RWPE1 (cell line): ENCODE results near the gene TIAM2.

Experiments
- CTCF ChIA-PET: fragments of 350-600 bp; sonication (Branson Sonifier 250); formaldehyde crosslinking; extraction: SDS; loops from one replicate; lab custom pipeline; 2021; lab: Yijun Ruan, JAX
- POLR2A ChIA-PET: fragments of 400-600 bp; formaldehyde crosslinking; extraction: SDS; loops from one replicate; lab custom pipeline; 2020; ENCODE audit warnings: antibody characterized with exemption; ENCODE audit not compliant: low non-redundant PET; lab: Yijun Ruan, JAX
- DNase-seq: peaks from one replicate; pipeline ENCODE4 v3.0.0; 2012; ENCODE audit warnings: low spot score
- H3K27ac ChIP-seq: fragments of 450-650 bp; 2 replicates; pipeline ENCODE4 v1.5.1; 2017
- TF ChIP-seq, protein P1 (sequence below): fragments of 450-650 bp; conservative IDR thresholded peaks from 2 replicates; pipeline ENCODE4 v1.5.1; 2017; ENCODE audit warnings: low read depth, mild to moderate bottlenecking

The TIAM2 gene

DNA sequence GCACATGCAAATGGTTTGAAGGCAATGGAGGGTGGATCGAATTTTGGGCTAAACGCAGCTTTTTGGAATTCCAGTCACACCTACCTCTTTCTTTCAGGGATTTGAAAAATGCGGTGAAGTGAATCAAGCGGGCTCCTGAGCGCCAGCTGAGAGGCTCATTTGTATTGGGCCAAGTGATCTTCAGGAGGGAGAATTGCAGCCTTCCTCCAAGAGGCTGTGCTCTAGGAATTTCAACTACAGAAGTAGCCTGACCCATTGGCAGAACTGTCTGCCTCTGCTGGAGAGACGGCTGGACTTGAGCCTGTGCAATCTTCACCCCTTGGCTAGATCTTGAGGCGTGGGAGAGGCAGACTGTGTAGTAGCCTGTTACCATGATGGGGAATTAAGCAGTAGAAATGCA, 5.7 kb upstream of the TIAM2 start:
- TF ChIP-seq, protein P1, sequence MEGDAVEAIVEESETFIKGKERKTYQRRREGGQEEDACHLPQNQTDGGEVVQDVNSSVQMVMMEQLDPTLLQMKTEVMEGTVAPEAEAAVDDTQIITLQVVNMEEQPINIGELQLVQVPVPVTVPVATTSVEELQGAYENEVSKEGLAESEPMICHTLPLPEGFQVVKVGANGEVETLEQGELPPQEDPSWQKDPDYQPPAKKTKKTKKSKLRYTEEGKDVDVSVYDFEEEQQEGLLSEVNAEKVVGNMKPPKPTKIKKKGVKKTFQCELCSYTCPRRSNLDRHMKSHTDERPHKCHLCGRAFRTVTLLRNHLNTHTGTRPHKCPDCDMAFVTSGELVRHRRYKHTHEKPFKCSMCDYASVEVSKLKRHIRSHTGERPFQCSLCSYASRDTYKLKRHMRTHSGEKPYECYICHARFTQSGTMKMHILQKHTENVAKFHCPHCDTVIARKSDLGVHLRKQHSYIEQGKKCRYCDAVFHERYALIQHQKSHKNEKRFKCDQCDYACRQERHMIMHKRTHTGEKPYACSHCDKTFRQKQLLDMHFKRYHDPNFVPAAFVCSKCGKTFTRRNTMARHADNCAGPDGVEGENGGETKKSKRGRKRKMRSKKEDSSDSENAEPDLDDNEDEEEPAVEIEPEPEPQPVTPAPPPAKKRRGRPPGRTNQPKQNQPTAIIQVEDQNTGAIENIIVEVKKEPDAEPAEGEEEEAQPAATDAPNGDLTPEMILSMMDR = no peak
- ChIA-PET CTCF (no interaction called here), POLR2A (no interaction called here)
- no peak overlapping the region for H3K27ac ChIP-seq
- DNase-seq = no peak

DNA sequence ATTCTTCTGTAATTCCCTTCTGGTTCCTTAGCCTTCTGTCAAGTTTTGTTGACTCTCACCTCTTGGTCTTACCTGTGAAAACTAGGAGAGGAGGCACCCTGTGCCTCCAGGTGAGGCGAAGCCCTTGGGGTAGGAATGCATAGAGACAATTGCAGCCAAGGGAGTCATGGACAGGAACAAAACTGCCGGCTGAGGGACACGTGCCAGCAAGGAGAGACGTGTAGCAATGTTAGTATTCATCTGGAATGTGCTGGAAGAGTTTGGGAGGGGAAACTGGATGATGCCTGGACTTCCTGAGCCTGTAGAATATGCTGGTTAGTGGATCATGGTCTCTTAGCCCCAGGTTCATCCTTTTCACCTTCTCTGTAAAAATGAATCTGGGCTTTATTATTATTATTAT, 3.9 kb upstream of the TIAM2 start:
- H3K27ac ChIP-seq = no peak overlapping the region
- ChIA-PET CTCF (no interaction called here), POLR2A (no interaction called here)
- TF ChIP-seq, protein P1 = no peak
- peak; percentile 47 for DNase-seq

DNA sequence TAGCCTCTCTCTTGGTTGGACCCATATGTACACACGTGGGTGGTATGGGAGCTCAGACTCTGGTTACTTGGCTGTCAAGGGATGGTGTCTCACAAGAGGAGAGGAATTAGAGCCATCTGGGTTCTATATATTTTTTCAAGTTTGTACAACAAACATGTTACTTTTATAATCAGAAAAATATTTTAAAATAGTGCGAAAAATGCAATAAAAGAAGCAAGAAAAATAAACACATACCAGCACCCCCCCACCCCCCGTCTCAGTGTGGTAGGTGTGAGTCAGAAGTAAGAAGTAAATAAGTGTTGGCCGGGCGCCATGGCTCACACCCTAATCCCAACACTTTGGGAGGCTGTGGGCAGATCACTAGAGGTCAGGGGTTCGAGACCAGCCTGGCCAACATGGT, 2.1 kb upstream of the TIAM2 start:
- ChIA-PET CTCF (no interaction called here), POLR2A (no interaction called here)
- no peak overlapping the region for H3K27ac ChIP-seq
- DNase-seq = peak; percentile 21
- TF ChIP-seq, protein P1 = no peak

DNA sequence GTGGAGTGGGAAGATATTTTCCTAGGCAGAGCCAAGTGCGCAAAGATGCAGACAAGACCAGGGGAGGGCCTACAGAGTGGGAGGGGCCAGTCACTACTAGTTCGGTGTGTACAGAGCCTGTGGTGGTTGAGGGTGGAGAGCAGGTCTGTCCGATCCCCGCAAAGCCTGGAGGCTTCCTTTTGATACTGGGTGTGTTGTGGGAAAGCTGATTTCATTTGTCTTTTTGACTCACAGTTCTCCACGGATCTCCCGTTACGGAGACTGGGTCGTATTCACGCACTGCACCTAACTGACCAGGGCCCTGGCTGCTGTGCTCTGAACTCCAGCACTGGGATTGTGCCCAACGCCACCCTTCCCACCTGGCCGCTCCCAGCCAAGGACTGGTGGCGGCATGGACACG, 1.4 kb upstream of the TIAM2 start:
- POLR2A ChIA-PET = no interaction called here
- TF ChIP-seq, protein P1 = no peak
- no peak overlapping the region for H3K27ac ChIP-seq
- CTCF ChIA-PET = no interaction called here
- no peak for DNase-seq

DNA sequence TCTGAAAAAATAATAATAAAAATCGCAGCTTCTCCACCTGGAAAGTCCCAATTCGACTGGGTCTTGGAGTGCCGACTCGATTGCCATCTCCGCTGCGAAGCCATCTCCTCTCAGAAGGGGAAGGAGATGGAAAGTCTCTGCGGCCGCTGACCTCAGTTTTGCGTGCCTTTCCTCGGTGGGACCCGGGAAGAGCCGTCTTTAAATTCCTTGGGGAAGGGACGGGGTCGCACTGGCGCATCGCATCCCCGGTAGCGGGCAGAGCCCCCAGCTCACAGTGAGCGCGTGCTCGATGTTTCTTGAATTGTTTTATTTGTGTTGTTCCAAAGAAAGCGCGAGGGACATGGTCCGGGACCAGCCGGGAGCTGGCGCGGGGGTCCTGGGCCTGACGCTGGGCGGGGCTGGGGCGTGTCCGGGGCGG, 270 bp upstream of the TIAM2 start:
- DNase-seq = no peak
- ChIA-PET CTCF (interaction anchor here (0.5 to 0.6 kb wide), 2 partner anchors 19 to 613 kb away, joined by 3 read pairs; no protein-coding TSS in a partner anchor), POLR2A (no interaction called here)
- TF ChIP-seq, protein P1 = no peak
- H3K27ac ChIP-seq = no peak overlapping the region

DNA sequence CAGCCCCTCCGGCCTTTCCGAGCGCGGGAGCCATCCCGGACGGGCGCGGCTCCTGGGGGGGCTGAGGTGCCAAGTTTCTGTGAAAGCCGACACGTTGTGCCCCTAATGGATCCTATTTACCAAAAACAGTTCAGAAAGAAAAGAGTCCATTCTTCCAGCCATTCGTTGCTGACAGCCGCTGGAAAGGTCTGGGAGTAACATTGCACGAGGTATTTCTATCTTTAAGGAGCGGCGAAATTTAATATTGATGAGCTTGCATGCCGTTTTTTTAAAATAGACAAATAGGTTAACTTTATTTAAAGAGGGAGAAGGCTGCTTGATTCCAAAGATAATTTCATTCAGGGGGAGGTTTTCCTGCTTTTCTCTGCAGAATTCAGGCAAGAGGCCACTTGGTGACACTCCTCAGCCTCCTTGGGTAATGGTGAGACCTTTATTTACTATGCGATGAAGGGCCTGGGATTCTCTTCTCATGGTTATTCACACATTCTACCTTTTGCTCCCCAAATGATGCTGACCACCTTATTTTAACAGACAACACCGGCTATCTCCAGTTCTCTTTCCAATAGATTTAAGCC, 988 bp downstream of the TIAM2 start:
- DNase-seq = no peak
- ChIA-PET POLR2A (no interaction called here), CTCF (no interaction called here)
- no peak overlapping the region for H3K27ac ChIP-seq
- TF ChIP-seq, protein P1 = no peak
